ENCODE measurements around the gene ERCC6L. TPM values are rescaled to one million over a fixed set of nuclear protein-coding genes. Genes with fewer than 3 reads are reported as not detected.
"Not testable (repeated sequence)": the region's sequence is repeated elsewhere in the genome, so short reads cannot be mapped to it uniquely, and the experiment has no call there.

ERCC6L gene
- total RNA-seq, 1 experiment from 2014 or later, result 14.6 TPM

- Histone ChIP-seq H3K4me1 (ENCODE audit: insufficient read depth, low read length) (peaks cover 6% of the 10 kb centered on the region), H2AFZ (ENCODE audit: low read length) (no peak overlapping the region), H3K9me3 (ENCODE audit: low read length) (no peaks in the 10 kb centered on the region), H3K27ac (ENCODE audit: low read length) (no peak overlapping the region), H4K20me1 (ENCODE audit: low read length) (no peaks in the 10 kb centered on the region), H3K36me3 (ENCODE audit: low read depth, low read length) (no peaks in the 10 kb centered on the region), H3K79me2 (ENCODE audit: low read length) (peaks cover 4% of the 10 kb centered on the region), H3K9me2 (replicated peaks; ENCODE audit: low read length) (no peaks in the 10 kb centered on the region), H3K9ac (ENCODE audit: low read length) (no peak overlapping the region), H3K4me3 (ENCODE audit: low read length) (no peak overlapping the region), H3K27me3 (ENCODE audit: low read length) (no peaks in the 10 kb centered on the region), H3K4me2 (ENCODE audit: low read length) (no peak overlapping the region), H3F3A (ENCODE audit: low read length, unreplicated experiment) (no peaks in the 10 kb centered on the region)
- ATAC-seq (no peak), DNase-seq (no peak)
- no TSS peak for BruUV-seq (replicated peaks)
- intact Hi-C loops (cut with micrococcal nuclease), result no loop called here
- TF ChIP-seq EZH2phosphoT487 (IDR thresholded peaks at IDR 0.05; ENCODE audit: borderline replicate concordance, low read length), result no peak
- TF ChIP-seq CTCF (conservative IDR thresholded peaks at IDR 0.05; ENCODE audit: low read depth, low read length), result no peak
- TF ChIP-seq EZH2 (IDR thresholded peaks at IDR 0.05; ENCODE audit: low read length, unreplicated experiment), result no peak
- ChIA-PET CTCF (no interaction called here), POLR2A (ENCODE audit: unreplicated experiment) (no interaction called here)
Measured at GRCh38 chrX:72176981-72177380, 61.8 kb downstream of the ERCC6L start.

DNA sequence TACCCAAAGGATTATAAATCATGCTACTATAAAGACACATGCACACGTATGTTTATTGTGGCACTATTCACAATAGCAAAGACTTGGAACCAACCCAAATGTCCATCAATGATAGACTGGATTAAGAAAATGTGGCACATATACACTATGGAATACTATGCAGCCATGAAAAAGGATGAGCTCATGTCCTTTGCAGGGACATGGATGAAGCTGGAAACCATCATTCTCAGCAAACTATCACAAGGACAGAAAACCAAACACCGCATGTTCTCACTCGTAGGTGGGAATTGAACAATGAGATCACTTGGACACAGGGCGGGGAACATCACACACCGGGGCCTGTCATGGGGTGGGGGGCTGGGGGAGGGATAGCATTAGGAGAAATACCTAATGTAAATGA is 62.5 kb downstream of the ERCC6L start:
- not testable (repeated sequence) for H3K4me3 ChIP-seq (ENCODE audit: low read length); H2AFZ ChIP-seq (ENCODE audit: low read length)

GRCh38 chrX:72169008-72169728 is 69.7 kb downstream of the ERCC6L start:
- Histone ChIP-seq H2AFZ (ENCODE audit: low read length) (no peak overlapping the region), H3K27ac (ENCODE audit: low read length) (no peak overlapping the region), H3K9me3 (ENCODE audit: low read length) (no peaks in the 10 kb centered on the region), H3K9ac (ENCODE audit: low read length) (no peak overlapping the region), H3K4me1 (ENCODE audit: insufficient read depth, low read length) (no peaks in the 10 kb centered on the region), H4K20me1 (ENCODE audit: low read length) (no peaks in the 10 kb centered on the region), H3K4me3 (ENCODE audit: low read length) (no peak overlapping the region), H3K36me3 (ENCODE audit: low read depth, low read length) (no peaks in the 10 kb centered on the region), H3K79me2 (ENCODE audit: low read length) (no peaks in the 10 kb centered on the region), H3F3A (ENCODE audit: low read length, unreplicated experiment) (no peaks in the 10 kb centered on the region), H3K9me2 (replicated peaks; ENCODE audit: low read length) (no peaks in the 10 kb centered on the region), H3K4me2 (ENCODE audit: low read length) (no peak overlapping the region), H3K27me3 (ENCODE audit: low read length) (no peaks in the 10 kb centered on the region)
- TF ChIP-seq CTCF (conservative IDR thresholded peaks at IDR 0.05; ENCODE audit: low read depth, low read length), result no peak
- TF ChIP-seq EZH2phosphoT487 (IDR thresholded peaks at IDR 0.05; ENCODE audit: borderline replicate concordance, low read length), result no peak
- no peak for TF ChIP-seq EZH2 (IDR thresholded peaks at IDR 0.05; ENCODE audit: low read length, unreplicated experiment)
- BruUV-seq (replicated peaks), result no TSS peak
- CTCF ChIA-PET, result interaction anchor here (0.6 kb wide), 1 partner anchor 564 kb away, joined by 3 read pairs; no protein-coding TSS in a partner anchor
- no peak for DNase-seq
- POLR2A ChIA-PET (ENCODE audit: unreplicated experiment), result no interaction called here
- intact Hi-C loops (cut with micrococcal nuclease), result no loop called here
- no peak for ATAC-seq

More for the DNA sequence above, 62.5 kb downstream of the ERCC6L start:
- ATAC-seq; H4K20me1 ChIP-seq (ENCODE audit: low read length); H3K9me2 ChIP-seq (replicated peaks; ENCODE audit: low read length); BruUV-seq (replicated peaks); H3K4me1 ChIP-seq (ENCODE audit: insufficient read depth, low read length); H3K27ac ChIP-seq (ENCODE audit: low read length); DNase-seq; H3K9me3 ChIP-seq (ENCODE audit: low read length); H3K36me3 ChIP-seq (ENCODE audit: low read depth, low read length); H3K79me2 ChIP-seq (ENCODE audit: low read length); intact Hi-C loops (cut with micrococcal nuclease); CTCF ChIA-PET; H3K4me2 ChIP-seq (ENCODE audit: low read length); H3F3A ChIP-seq (ENCODE audit: low read length, unreplicated experiment); H3K27me3 ChIP-seq (ENCODE audit: low read length); POLR2A ChIA-PET (ENCODE audit: unreplicated experiment); H3K9ac ChIP-seq (ENCODE audit: low read length): not testable (repeated sequence)

All from PC-3 (cell line).